ENCODE measurements around the gene DYNLT1.

GRCh38 chr6:158654498-158654897 is 10.0 kb upstream of the DYNLT1 start:
- TF ChIP-seq POLR2AphosphoS5 (IDR thresholded peaks at IDR 0.05; ENCODE audit: borderline replicate concordance, low read depth, low read length) (no peak), EZH2 (IDR thresholded peaks at IDR 0.05) (no peak)
